Astrocyte (in vitro differentiated cells and primary cell): Measurements from ENCODE around the gene PSEN2. TPM values are rescaled to one million over a fixed set of nuclear protein-coding genes. Genes with fewer than 3 reads are reported as not detected.

Experiments used
- DNase-seq: peaks from one replicate; pipeline ENCODE4 v3.0.0-alpha.2; 2010; ENCODE audit warnings: low read depth
- FAIRE-seq: peaks from 2 replicates; lab custom pipeline; 2011; peaks lifted over from hg19 to GRCh38; lab: Jason Lieb, UNC
- H2AFZ ChIP-seq: 2 replicates; pipeline ENCODE4 v1.6.0; 2012; ENCODE audit warnings: low read depth, low read length, inconsistent platforms
- H3K27ac ChIP-seq: 2 replicates; pipeline ENCODE4 v1.5.1; 2011; ENCODE audit warnings: low read depth, low read length, inconsistent platforms
- H3K27me3 ChIP-seq: 2 replicates; pipeline ENCODE4 v1.6.0; 2011; ENCODE audit warnings: low read length, inconsistent platforms; ENCODE audit not compliant: insufficient read depth
- H3K36me3 ChIP-seq: 2 replicates; pipeline ENCODE4 v1.5.1; 2011; ENCODE audit warnings: low read length, inconsistent platforms; ENCODE audit not compliant: insufficient read depth
- H3K4me1 ChIP-seq: 2 replicates; pipeline ENCODE4 v1.5.1; 2011; ENCODE audit warnings: low read length, inconsistent platforms; ENCODE audit not compliant: insufficient read depth
- H3K4me2 ChIP-seq: 2 replicates; pipeline ENCODE4 v1.6.0; 2012; ENCODE audit warnings: low read length, inconsistent platforms
- H3K4me3 ChIP-seq: 2 replicates; pipeline ENCODE4 v1.5.1; 2011; ENCODE audit warnings: low read depth, mild to moderate bottlenecking, low read length, inconsistent platforms; ENCODE audit not compliant: insufficient read depth
- H3K79me2 ChIP-seq: 2 replicates; pipeline ENCODE4 v1.6.0; 2012; ENCODE audit warnings: mild to moderate bottlenecking, low read length, inconsistent platforms; ENCODE audit not compliant: insufficient read depth
- H3K9ac ChIP-seq: 2 replicates; pipeline ENCODE4 v1.6.0; 2012; ENCODE audit warnings: mild to moderate bottlenecking, low read length, inconsistent platforms
- H3K9me3 ChIP-seq: 2 replicates; pipeline ENCODE4 v1.5.1; 2012; ENCODE audit warnings: low read depth, mild to moderate bottlenecking, low read length, inconsistent platforms; ENCODE audit not compliant: insufficient read depth
- H4K20me1 ChIP-seq: 2 replicates; pipeline ENCODE4 v1.6.0; 2012; ENCODE audit warnings: low read length, inconsistent platforms; ENCODE audit not compliant: insufficient read depth
- H3K27ac Mint-ChIP-seq: one replicate; pipeline ENCODE4 v1.8.0; 2021; ENCODE audit warnings: mild to moderate bottlenecking, mixed read lengths; ENCODE audit not compliant: unreplicated experiment
- H3K27me3 Mint-ChIP-seq: one replicate; pipeline ENCODE4 v1.8.0; 2021; ENCODE audit warnings: low read depth, mixed read lengths; ENCODE audit not compliant: unreplicated experiment
- H3K36me3 Mint-ChIP-seq: one replicate; pipeline ENCODE4 v1.8.0; 2021; ENCODE audit warnings: low read depth, mixed read lengths; ENCODE audit not compliant: unreplicated experiment
- H3K4me1 Mint-ChIP-seq: one replicate; pipeline ENCODE4 v1.8.0; 2021; ENCODE audit warnings: low read depth, mixed read lengths; ENCODE audit not compliant: unreplicated experiment
- H3K4me3 Mint-ChIP-seq: one replicate; pipeline ENCODE4 v1.8.0; 2021; ENCODE audit warnings: mild to moderate bottlenecking, moderate library complexity, mixed read lengths; ENCODE audit not compliant: unreplicated experiment
- H3K9me3 Mint-ChIP-seq: one replicate; pipeline ENCODE4 v1.8.0; 2021; ENCODE audit warnings: mild to moderate bottlenecking, mixed read lengths; ENCODE audit not compliant: unreplicated experiment
- EZH2 ChIP-seq: IDR thresholded peaks from 2 replicates; pipeline ENCODE4 v1.6.1; 2012; ENCODE audit warnings: mild to moderate bottlenecking, low read length, inconsistent platforms; ENCODE audit not compliant: insufficient read depth
- total RNA-seq: library from RNA; stranded (reverse); gene quantifications from 2 replicates; pipeline ENCODE4 v1.2.1, GENCODE V29; 2021
- TF ChIP-seq, protein P1 (sequence below): IDR thresholded peaks from 2 replicates; pipeline ENCODE4 v1.5.1; 2011; ENCODE audit warnings: low read depth, mild to moderate bottlenecking, inconsistent platforms, low read length, moderate library complexity; ENCODE audit not compliant: insufficient read depth

PSEN2 gene
- total RNA-seq, 1 donor from 2014 or later = 12.4 TPM

DNA sequence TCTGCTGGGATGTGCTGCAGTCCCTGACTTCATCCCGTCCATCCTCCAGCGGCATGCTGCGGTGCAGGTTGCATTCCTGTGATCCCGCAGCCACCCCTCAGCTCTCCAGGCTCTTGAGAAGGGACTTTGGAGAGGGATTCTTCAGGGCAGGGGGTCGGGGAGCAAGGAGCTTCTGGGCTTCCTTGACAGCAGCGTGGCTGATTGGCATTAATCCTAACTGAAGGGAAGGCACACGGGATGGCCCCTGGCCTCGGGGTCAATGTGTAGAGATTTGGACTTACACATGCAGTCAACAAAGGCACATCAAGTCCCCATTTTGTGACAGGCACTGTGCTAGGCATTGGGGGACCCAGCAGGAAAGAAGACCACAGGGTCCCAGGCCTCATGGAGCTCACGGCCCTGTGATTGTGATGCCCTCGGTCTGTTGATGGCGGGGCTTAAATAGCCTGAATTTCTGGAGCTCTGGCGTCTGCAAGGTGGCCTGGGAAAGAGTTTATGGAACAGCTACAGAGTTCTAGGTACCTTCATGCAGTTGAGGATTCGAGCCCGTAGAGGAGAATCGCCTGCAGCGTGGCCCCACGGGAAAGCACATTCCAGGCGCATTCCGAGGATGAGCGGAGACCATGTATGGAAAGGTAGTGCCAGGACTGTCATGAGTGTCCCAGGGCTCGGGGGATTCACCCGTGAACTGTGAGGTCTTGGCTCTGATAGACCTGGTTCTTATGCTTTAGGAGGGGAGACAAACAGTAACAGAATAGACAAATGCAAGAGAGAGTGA is 20.1 kb downstream of the PSEN2 start:
- H3K4me3 Mint-ChIP-seq = no peak overlapping the region
- no peak overlapping the region for H3K9ac ChIP-seq
- no peaks in the 10 kb centered on the region for H3K27me3 Mint-ChIP-seq
- H3K4me1 ChIP-seq = peaks cover 5% of the 10 kb centered on the region
- H3K4me1 Mint-ChIP-seq = peaks cover 7% of the 10 kb centered on the region
- H3K79me2 ChIP-seq = no peaks in the 10 kb centered on the region
- no peak overlapping the region for H3K27ac ChIP-seq
- H3K36me3 Mint-ChIP-seq = peaks cover 16% of the 10 kb centered on the region
- TF ChIP-seq, protein P1, sequence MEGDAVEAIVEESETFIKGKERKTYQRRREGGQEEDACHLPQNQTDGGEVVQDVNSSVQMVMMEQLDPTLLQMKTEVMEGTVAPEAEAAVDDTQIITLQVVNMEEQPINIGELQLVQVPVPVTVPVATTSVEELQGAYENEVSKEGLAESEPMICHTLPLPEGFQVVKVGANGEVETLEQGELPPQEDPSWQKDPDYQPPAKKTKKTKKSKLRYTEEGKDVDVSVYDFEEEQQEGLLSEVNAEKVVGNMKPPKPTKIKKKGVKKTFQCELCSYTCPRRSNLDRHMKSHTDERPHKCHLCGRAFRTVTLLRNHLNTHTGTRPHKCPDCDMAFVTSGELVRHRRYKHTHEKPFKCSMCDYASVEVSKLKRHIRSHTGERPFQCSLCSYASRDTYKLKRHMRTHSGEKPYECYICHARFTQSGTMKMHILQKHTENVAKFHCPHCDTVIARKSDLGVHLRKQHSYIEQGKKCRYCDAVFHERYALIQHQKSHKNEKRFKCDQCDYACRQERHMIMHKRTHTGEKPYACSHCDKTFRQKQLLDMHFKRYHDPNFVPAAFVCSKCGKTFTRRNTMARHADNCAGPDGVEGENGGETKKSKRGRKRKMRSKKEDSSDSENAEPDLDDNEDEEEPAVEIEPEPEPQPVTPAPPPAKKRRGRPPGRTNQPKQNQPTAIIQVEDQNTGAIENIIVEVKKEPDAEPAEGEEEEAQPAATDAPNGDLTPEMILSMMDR = no peak
- no peak for TF ChIP-seq EZH2
- no peaks in the 10 kb centered on the region for H3K27me3 ChIP-seq
- no peaks in the 10 kb centered on the region for H3K9me3 ChIP-seq
- H2AFZ ChIP-seq = no peak overlapping the region
- H3K27ac Mint-ChIP-seq = no peak overlapping the region
- H4K20me1 ChIP-seq = no peaks in the 10 kb centered on the region
- no peaks in the 10 kb centered on the region for H3K9me3 Mint-ChIP-seq
- no peak for DNase-seq
- no peaks in the 10 kb centered on the region for H3K36me3 ChIP-seq
- no peak overlapping the region for H3K4me2 ChIP-seq
- no peak for FAIRE-seq
- H3K4me3 ChIP-seq = no peak overlapping the region

DNA sequence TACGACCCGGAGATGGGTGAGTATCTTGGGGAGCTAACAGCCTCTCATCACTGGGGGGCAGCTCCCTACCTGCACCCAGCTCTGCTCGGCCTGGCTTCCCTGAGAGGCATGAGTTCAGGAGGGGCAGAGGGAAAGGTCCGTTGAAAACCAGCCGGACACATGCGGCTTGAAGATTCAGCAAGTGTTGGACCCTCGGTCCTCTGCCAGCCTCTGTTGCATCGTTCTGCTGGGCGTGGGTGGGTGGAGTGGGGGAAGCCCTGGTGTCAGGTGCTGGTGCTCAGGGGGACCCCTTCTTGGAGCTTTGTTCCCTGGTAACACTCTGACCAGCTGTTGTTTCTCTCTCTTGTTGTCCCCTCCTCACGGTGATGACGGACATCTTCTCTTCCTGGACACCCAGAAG is 20.9 kb downstream of the PSEN2 start:
- Histone ChIP-seq H3K4me3 (no peak overlapping the region), H4K20me1 (no peaks in the 10 kb centered on the region), H3K27ac (no peak overlapping the region), H3K36me3 (no peaks in the 10 kb centered on the region), H3K27me3 (no peaks in the 10 kb centered on the region), H3K4me2 (no peak overlapping the region), H2AFZ (no peak overlapping the region), H3K4me1 (peaks cover 5% of the 10 kb centered on the region), H3K79me2 (no peaks in the 10 kb centered on the region), H3K9ac (no peak overlapping the region), H3K9me3 (no peaks in the 10 kb centered on the region)
- H3K9me3 Mint-ChIP-seq = no peaks in the 10 kb centered on the region
- TF ChIP-seq EZH2 = no peak
- TF ChIP-seq, protein P1 = no peak
- peaks cover 16% of the 10 kb centered on the region for H3K36me3 Mint-ChIP-seq
- DNase-seq (no peak), FAIRE-seq (no peak)
- no peak overlapping the region for H3K4me3 Mint-ChIP-seq
- peaks cover 7% of the 10 kb centered on the region for H3K4me1 Mint-ChIP-seq
- H3K27ac Mint-ChIP-seq = no peak overlapping the region
- H3K27me3 Mint-ChIP-seq = no peaks in the 10 kb centered on the region
